Measurements from ENCODE around the gene CORO2A.

Gene CORO2A

DNA sequence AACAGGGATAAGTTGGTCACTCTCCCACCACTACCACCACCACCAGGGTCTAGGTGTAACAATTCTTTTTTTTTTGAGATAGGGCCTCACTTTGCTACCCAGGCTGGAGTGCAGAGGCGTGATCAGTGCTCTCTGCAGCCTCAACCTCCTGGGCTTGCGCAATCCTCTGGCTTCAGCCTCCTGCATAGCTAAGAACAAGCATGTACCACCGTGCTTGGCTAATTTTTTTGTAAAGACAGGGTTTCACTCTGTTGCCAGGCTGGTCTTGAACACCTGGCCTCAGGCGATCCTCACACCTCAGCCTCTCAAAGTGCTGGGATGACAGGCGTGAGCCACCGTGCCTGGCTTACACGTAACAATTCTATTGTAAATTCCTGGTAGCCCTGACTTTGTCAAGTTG, 27.5 kb downstream of the CORO2A start:
- no peak for DNase-seq

DNA sequence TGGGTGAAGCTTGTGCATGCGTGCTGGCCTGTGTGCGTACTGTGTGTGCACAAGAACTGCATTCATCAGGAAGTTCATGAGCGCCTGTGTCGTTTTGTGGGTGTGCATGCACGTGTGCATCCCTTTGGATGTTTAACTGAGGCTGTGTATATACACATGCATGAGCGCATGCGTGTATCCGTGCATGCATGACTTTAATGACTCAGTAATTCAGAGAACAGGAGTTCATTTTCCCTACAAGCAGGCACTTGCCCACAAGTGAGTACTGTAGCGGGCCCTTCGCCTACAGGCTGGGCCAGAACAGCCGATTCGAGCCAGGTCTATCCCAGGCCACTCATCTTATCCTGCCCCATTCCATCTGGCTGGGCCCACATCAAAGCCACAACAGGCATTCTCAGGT, 29.8 kb downstream of the CORO2A start:
- no peak for DNase-seq

DNA sequence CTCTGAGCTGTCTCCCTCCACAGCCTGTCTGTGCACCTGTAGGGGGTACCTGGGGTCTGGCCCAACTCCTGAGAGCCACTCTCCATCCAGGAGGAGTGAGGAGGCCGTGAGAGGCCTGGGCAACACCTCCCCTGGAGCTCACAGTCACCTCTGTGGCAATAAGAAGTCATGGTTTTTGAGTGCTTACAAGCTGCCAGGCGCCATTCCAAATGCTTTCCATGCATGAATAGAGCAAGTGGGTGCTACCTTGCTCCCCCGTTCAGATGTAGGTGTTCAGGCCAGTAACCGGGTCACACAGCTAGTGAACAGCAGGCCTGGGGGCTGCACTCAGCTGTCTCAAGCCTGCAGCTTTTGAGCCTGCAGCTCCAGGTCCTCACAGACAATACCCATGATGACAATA, 30.6 kb downstream of the CORO2A start:
- DNase-seq, result no peak

DNA sequence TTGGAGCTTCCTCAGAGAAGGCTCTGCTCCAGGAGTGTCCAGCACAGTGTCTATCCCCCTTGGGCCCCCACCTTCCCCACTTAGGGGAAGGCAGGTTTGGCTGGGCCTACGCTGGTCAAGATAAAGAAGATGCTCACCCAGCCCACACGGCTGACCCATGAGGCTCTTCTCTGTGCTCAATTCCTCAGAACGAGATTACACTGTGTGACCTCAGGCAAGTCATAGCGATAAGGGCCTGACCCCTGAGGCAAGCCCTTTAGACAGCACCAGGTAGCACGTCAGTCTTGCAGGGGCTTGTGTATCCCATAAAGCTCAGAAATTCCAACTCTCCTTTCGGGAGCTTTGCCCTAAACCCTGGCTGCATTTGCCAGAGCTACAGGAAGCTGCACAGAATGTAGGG, 32.6 kb downstream of the CORO2A start:
- DNase-seq, result no peak

DNA sequence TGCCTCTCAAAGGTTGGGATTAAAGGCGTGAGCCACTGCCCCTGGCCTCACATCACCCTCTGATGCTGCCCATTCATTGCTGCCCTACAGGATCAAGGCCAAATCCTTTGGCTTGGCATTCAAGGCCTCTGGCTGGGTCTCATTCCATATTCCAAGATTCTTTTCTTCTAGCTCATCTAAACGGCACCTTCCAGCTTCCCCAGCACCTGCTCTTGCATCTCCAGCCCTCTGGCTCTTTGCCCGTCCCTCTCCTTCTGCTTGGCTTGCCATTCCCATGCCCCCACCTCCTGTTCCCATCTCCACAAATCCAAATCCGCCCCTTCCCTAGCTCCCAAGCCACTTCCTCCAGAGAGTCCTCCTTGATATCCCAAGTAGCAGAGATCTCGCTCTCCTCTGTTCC, 33.1 kb downstream of the CORO2A start:
- DNase-seq, result no peak

DNA sequence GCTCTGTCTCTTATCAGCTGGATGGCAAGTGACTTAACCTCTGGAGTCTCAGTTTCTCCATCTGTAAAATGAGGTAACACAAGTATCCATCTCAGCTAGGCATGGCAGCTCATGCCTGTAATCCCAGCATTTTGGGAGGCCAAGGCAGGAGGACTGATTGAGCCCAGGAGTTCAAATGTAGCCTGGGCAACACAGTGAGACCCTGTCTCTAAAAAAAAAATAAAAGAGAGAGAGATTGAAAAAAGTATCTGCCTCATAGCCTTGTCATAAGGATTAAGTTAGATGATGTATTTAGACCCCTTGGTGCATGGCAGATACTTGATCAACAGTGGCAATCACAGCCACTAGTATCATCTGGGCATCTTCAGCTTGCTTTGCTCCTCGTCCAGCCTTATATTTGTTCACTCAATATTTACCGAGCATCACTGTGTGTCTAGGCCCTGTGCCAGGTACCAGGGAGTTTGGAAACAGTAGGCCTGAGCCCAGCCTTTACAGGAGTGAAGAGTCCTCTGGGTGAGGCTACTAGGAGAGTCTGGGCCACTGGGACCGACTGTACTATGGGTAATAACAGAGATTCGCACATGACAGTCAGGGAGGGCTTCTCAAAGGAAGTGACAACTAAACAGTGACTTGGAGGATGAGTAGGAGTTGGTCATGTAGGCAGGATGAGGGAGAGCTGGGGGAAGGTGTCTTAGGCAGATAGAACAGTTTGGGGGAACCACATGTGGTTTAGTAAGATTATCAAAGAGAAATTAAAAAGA, 34.2 kb downstream of the CORO2A start:
- no peak for DNase-seq

DNA sequence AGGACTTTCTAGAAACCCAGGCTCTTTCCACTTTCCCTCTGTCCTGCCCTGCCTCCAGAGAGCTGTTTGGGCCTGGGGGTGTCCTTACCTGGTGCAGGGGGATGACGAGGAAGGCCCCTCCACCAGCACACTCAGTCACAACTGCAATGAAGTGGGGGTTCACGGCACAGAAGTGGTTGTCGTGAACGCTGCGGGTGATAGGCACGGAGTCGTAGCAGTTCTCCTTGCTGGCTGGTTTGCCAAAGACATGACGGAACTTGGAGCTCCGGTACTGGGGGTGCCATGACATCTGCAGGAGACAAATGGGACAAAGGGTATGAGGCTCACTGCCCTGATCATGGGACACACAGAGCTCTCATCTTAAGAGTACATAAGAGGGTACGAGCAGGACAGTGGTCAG, 35.1 kb downstream of the CORO2A start:
- DNase-seq, result no peak

DNA sequence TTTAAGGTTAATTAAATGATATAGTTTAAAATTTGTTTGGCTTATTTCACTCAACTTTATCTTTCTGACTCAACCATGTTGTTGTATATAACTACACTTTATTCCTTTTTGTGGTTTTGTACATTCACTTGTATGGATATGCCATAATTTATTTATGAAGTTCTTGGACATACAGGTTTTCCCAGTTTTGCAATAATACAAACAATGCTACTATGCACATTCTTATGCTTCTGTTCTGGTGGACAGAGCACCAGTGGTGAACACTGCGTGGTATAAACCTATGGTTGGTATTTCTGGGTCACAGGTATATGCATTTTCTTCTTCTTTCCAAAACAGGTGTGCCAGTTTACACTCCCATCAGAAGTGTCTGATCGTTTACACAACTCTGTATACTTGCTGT, 37.8 kb downstream of the CORO2A start:
- DNase-seq, result no peak

DNA sequence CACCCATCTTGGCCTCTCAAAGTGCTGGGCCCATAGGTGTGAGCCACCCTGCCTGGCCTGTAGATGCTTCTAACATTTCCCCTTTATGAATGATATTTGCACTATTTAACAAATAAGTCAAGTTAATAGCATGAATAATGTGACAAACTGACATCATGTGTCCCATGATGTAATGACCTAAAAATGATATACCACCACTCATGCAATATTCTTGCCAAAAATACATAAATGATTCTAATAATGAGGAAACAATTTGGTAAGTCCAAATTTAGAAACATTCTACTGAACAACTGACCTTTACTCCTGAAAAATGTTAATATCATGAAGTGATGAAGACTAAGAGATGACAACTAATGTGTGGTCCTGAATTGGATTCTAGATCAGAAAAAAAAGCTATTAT, 39.9 kb downstream of the CORO2A start:
- DNase-seq, result no peak

DNA sequence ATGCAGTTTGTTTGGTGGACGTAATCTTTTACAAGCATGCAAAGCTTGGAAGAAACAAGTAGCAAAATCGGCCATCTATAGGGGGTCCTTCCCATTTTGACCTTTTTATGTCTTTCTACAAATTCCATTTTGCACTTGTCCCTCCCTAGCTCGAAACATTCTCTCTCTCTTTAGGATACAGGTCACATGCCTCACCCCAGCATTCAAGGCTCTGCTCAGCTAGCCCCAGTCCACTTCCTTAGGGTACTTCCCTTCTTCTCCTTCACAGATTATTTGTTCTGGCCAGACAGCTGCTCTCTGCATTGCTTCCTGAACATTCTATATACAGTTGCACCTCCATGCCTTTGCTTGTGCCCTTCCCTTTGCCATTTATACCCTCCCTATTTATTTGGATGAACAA, 41.7 kb downstream of the CORO2A start:
- no peak for DNase-seq

DNA sequence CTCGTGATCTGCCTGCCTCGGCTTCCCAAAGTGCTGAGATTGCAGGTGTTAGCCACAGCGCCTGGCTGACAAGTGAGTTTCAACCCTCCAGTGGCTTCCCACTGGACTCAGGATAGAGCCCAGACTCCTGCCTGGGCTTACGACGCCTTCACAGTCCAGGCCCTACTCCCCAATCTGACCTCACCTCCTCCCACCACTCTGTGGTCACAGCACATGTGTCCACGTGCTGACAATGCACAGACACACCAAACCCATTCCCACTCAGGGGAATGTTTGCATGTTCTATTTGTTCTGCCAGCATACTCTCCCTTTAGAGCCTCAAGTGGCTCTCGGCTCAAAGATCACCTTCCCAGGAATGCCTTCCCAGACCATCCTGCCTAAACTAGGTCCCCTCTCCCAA, 42.3 kb downstream of the CORO2A start:
- DNase-seq, result no peak

DNA sequence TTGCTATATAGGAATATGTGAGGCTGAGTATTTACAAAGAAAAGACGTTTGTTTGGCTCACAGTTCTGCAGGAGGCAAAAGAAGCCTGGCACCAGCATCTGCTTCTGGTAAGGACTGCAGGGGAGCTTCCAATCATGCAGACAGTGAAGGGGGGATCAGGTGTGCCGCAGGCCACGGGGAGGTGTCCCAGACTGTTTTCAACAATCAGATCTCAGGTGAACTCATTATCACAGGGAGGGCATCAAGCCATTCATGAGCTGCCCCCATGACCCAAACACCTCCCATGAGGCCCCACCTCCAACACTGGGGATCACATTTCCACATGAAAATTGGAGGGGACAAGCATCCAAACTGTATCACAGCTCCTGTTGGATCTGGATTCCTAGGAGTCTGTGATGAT, 43.0 kb downstream of the CORO2A start:
- no peak for DNase-seq

DNA sequence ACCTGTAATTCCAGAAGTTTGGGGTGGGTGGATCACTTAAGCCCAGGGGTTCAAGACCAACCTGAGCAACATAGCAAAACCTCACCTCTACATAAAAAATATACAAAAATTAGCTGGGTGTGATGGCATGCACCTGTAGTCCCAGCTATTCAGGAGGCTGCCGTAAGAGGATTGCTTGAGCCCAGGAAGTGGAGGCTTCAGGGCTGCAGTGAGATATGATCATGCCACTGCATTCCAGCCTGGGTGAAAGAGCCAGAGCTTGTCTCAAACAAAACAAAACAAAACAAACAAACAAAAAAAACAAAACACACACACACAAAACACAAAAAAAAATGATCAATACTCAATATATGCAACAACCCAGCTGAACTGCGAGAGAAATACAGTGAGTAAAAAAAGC, 44.0 kb downstream of the CORO2A start:
- no peak for DNase-seq

DNA sequence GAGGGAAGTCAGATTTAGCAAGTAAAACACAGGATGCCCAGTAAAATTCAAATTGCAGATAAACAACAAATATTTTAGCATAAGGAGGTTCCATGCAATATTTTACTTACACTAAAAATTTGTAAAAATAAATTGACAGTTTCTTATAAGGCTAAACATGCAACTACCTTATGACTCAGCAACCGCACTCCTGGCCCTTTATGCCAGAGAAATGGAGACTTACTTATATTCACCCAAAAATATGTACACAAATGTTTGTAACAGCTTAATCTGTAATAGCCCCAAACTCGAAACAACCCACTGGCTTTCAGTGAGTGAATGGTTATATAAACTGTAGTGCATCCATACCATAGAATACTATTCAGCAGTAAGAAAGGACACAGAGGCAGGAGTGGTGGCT, 44.9 kb downstream of the CORO2A start:
- DNase-seq, result no peak

DNA sequence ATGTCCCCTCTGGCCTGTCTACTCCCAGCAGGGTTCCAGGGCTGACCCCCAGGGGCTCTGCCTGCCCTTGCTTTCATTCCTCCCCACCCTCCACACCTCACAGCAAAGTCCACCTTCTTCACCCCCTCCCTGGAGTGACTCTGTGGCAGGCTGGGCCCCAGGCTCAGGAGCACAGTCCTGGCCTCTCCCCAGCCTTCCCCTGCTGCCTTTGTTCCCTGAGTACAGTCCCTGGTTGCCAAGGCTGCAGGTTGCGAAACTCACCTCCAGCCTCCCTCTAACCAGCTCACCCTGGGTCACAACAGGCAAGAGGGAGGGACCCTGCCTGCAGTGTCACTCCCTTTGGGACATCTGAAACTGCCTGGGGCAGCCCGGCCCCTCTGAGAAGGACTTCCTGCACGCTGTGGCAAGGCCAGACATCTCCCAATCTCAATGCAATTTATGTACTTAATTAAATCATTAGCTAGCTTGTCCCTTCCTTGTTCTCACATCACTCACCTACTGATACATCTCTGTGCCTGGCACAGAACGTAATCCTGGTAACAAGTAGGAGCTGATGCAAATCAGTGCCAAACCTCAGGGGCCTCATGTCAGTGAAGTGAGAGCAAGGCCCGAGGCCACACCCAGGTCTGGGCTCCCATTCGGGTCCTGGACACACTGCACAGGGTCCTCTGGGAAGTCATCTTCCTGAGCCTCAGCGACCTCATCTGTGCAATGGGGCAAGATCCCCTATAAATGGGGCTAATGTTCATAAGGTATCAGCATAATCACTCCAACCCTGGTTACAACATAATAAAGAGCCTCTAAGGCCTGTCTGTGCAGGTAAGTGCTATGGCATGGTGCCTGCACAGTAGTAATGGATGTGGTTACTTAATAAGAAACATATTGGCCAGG, 46.1 kb downstream of the CORO2A start:
- DNase-seq, result no peak

DNA sequence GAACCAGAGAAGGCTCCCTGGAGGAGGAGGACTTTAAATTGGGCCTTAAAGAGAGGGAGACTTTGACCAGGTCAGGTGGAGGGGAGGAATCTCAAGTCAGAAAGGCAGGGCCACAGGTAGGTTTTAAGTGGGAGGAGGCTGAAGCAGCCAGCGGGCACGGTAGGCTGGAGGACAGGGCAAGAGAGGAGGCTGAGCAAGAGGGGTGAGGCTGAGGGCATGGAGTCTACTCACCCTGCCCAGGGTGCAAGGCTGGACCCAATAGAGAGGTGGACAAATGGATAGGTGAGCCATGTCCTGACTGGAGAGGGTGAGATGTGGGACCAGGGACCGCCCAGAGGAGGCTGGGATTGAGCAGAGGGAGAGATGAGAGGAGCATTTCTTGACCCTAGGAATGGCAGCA, 47.8 kb downstream of the CORO2A start:
- DNase-seq, result no peak

DNA sequence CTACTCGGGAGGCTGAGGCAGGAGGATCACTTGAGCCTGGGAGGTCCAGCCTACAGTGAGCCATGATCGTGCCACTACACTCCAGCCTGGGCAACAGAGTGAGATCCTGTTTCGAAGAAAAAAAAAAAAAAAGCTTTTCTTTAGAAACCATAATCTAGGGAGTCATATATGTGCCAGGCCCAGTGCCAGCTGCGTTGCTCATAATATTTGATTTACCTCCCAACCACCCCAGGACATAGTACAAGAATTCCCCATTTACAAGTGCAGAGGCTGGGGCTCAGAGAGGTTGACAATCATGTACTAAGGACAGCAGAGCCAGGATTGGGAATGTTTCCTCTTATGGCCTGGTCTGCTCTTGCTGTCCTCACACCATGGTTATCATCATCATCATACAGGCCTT, 48.4 kb downstream of the CORO2A start:
- DNase-seq, result no peak

DNA sequence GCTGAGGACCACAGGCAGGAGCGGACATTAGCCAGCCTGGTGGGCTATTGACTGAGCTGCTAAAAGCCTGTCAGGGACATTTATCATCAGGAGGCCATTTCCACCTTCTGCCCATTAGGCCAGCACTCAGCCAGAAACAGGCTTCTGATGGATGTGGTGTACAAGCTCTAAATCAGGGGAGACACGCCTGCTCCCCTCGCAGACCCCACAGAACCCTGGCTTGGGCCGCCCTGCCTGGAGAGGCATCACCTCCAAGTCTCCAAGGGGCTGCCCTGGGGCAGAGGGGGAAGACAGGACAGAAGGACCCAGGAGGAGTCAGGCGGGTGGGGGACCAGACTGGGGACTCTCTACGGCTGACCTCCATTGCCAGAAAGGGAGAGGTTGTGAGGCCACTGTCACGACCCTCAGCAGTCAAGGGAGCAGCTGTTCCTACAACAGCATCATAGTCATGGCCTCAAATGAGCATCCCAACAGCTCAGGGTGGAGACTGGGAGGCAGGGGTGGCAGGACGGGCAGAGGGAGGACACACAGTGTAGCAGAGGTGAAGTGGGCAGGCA, 49.4 kb downstream of the CORO2A start:
- DNase-seq, result no peak

DNA sequence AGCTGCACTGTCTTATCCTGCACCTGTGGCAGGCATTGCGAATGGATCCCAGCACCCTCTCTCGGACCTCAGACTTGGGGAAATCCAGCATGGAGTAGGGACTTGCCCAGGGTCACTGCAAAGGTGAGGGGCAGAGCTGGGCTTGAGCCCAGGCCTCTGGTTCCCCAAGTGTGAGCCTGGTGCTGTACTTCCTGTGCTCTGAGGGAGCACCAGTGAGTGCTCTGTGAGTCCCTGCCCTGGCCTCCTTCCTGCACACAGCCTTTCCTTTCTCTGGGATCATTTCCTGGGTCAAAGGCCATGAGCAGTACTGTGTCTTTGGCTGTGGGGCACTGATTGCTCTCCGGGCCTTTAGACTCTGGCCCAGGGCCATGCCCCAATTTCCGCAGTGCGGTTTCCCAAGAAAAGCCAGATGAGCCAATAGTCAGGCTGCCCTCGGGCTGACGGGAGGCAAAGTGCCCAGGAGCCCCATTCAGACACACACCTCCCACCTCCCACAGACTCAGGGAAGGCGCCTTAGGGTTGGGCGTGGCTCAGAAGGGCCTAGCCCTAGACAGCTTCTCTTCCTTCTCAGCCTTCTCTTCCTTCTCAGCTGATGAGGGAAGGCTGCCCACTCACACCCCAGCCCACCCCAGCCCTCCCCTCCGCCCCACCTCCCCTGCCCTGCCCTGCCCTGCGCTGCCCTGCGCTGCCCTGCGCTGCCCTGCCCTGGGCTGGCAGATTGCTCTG, 50.1 kb downstream of the CORO2A start:
- DNase-seq, result no peak

DNA sequence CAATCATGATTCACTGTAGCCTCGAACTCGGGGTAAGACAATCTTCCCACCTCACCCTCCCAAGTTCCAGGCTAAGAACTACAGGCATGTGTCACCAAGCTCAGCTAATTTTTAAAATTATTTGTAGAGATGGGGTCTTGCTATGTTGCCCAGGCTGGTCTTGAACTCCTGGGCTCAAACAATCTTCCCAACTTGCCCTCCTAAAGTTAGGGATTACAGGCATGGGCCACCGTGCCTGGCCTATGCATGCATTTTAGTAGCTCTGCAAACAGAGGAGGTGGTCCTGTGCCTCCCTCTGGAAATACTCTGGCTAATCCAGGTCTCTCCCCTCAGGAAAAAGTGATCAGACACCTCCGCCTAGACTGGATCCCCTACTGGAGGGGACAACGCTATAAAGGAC, 51.9 kb downstream of the CORO2A start:
- no peak for DNase-seq

DNA sequence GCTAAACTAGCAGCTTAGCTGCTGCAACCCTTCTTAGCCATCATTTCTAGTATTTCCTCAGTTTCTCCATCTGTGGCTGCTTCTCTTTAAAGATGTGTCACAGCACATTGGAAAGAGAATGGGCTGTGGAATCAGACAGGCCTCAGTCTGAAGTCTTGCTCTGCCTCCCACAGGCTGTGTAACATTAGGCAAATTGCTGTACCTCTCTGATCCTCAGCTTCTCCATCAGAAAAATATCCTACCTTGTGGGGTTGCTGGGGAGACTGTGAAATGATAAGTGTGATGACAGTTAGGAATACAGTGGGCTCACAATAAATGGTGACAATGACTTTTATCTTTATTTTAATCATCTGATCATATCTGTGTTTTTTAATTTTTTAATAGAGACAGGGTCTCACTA, 55.9 kb downstream of the CORO2A start:
- DNase-seq, result no peak

DNA sequence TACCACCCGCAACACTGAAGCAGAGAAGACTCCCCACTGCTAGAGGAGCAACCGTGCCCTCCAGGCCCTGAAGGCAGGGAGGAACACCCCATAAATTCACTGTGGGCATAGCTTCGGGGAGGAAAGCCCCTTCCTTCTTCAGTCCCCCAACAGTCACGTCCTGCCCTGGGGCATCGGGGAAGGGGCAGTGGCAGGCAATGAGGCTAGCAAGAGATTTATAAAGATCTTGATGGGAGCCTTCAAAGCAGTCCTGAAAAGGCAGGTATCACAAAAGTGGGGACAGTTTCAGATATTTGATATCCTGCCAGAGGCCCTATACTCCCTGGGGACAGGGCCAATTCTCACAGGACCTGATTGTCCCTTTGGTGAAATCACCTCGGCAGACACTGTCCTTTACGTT, 56.5 kb downstream of the CORO2A start:
- DNase-seq, result no peak

DNA sequence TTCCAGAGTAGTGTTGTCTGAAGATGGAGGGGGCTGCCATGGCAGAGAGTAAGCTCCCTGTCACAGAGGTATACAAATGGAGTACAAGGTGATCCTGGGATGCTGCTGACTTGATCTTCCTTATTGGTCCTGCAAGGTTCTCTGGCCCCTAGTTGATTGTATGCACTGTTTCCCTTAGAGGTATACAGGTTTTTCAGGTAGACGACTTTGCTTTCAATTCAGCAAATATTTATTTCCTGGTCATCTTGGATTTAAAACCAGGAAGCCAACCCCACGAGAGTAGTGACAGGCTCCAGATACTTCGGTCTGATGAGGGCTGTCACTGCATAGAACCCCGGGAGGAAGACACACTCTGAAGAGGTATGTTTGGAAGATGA, 56.9 kb downstream of the CORO2A start:
- no peak for DNase-seq

Measured in stimulated activated CD4-positive, alpha-beta T cell treated with anti-CD3 and anti-CD28 coated beads, Interleukin-4, amount 100 ng/mL, for 24 hours (primary cell).